Sigmoid colon (tissue), 4 donors: ENCODE data around the gene PHOSPHO2.

ENCODE experiments used
- CTCF ChIP-seq, 4 experiments: fragments of 450-650 bp in 3 of 4; fragments of 200-600 bp in 1 of 4; IDR thresholded peaks; one replicate each; pipeline ENCODE4 v1.5.1; 2016 to 2019; ENCODE audit warnings: antibody characterized with exemption in 4 of 4, mild to moderate bottlenecking in 3 of 4, moderate library complexity in 2 of 4
- EP300 ChIP-seq, 4 donors: sonication (generic); formaldehyde crosslinking; IDR thresholded peaks; one replicate each; pipeline ENCODE4 v1.6.1; 2017; ENCODE audit warnings: antibody characterized with exemption in 4 of 4
- POLR2A ChIP-seq, 2 donors: fragments of 450-650 bp; IDR thresholded peaks; one replicate each; pipeline ENCODE4 v1.6.1; 2016; ENCODE audit warnings: antibody characterized with exemption in 2 of 2, mild to moderate bottlenecking in 2 of 2, moderate library complexity in 2 of 2
- POLR2AphosphoS5 ChIP-seq, 4 donors: sonication (generic); formaldehyde crosslinking; IDR thresholded peaks; one replicate each; pipeline ENCODE4 v1.6.1; 2017; ENCODE audit warnings: antibody characterized with exemption in 4 of 4

DNA sequence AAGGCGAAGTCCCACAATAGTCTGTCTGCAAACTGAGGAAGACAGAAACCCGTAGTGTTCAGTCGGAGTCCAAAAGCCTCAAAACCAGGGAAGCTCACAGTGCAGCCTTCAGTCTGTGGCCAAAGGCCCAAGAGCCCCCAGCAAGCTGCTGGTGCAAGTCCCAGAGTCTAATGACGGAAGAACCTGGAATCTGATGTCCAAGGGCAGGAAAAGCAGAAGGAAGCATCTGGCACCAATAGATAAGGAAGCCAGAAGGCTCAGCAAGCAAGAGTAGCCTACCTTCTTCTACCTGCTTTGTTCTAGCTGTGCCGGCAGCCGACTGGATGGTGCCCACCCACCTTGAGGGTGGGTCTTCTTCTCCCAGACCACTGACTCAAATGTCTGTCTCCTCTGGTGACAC lies 21.9 kb upstream of the PHOSPHO2 start:
- no peak for TF ChIP-seq CTCF (IDR thresholded peaks at IDR 0.05)
- TF ChIP-seq POLR2AphosphoS5 (IDR thresholded peaks at IDR 0.05), result no peak
- no peak for TF ChIP-seq EP300 (IDR thresholded peaks at IDR 0.05)
- no peak for TF ChIP-seq POLR2A (IDR thresholded peaks at IDR 0.05)
